Stomach (tissue), 9 donors: ENCODE data around the gene PRR16. TPM values are rescaled to one million over a fixed set of nuclear protein-coding genes. Genes with fewer than 3 reads are reported as not detected.

Source experiments
- DNase-seq, 2 donors: peaks; one replicate each; pipeline versions ENCODE4 v3.0.0 to v3.0.0-alpha.2; 2013 to 2019
- H3K27ac ChIP-seq, 5 donors: fragments of 200-600 bp in 4 of 5; sonication (generic) in 4 of 5; one replicate each; pipeline ENCODE4 v1.5.1; 2013 to 2019; ENCODE audit warnings: mild to moderate bottlenecking in 1 of 5, moderate library complexity in 1 of 5
- H3K27me3 ChIP-seq, 3 donors: fragments of 200-600 bp; sonication (generic); one replicate each; pipeline ENCODE4 v1.5.1; 2017 to 2019; ENCODE audit warnings: mixed run types in 1 of 3
- H3K36me3 ChIP-seq, 4 donors: fragments of 200-600 bp; sonication (generic); 1 replicate in 3 of 4; 2 replicates in 1 of 4; pipeline ENCODE4 v1.5.1; 2016 to 2019
- H3K4me1 ChIP-seq, 4 donors: fragments of 200-600 bp; sonication (generic); one replicate each; pipeline ENCODE4 v1.5.1; 2016 to 2019
- H3K4me3 ChIP-seq, 4 donors: fragments of 200-600 bp; sonication (generic) in 3 of 4; one replicate each; pipeline ENCODE4 v1.5.1; 2016 to 2019; ENCODE audit warnings: mild to moderate bottlenecking in 1 of 4
- H3K9me3 ChIP-seq, 4 donors: fragments of 200-600 bp; sonication (generic); one replicate each; pipeline ENCODE4 v1.5.1; 2016 to 2019
- EP300 ChIP-seq: sonication (generic); formaldehyde crosslinking; IDR thresholded peaks from one replicate; pipeline ENCODE4 v1.6.1; 2017; ENCODE audit warnings: antibody characterized with exemption
- POLR2A ChIP-seq, 4 donors: fragments of 450-650 bp; IDR thresholded peaks; one replicate each; pipeline ENCODE4 v1.6.1; 2016; ENCODE audit warnings: antibody characterized with exemption in 4 of 4, control low read depth in 2 of 4, mild to moderate bottlenecking in 1 of 4, moderate library complexity in 1 of 4
- POLR2AphosphoS5 ChIP-seq, 3 donors: sonication (generic); formaldehyde crosslinking; IDR thresholded peaks; one replicate each; pipeline ENCODE4 v1.6.1; 2016; ENCODE audit warnings: antibody characterized with exemption in 3 of 3
- WGBS, 5 donors: extraction: QIAGEN DNeasy Blood & Tissue Kit in 3 of 5; methylation state at CpG; one replicate each; pipeline versions ENCODE4 v1.1.5 to v1.1.7; 2013 to 2018; 5-methylcytosine and 5-hydroxymethylcytosine counted together
- intact Hi-C: fragments of 100-400 bp; cut with DNase I; formaldehyde crosslinking; loops from one replicate; pipeline ENCODE4 v1.15.1; 2023; ENCODE audit warnings: low total_unique reads
- polyA plus RNA-seq, 3 donors: library from polyadenylated mRNA; stranded (reverse); fragments of 200-250 nt; gene quantifications; one replicate each; pipeline ENCODE4 v1.2.3, GENCODE V29; 2013
- total RNA-seq, 5 donors: library from RNA; depleted of rRNA; stranded (reverse); fragments of >200 nt; gene quantifications; one replicate each; pipeline versions ENCODE4 v1.1.0 to v1.2.3, GENCODE V29; 2014 to 2016
- TF ChIP-seq, protein P1 (sequence below), 7 experiments: fragments of 450-650 bp in 4 of 7; fragments of 200-600 bp in 3 of 7; sonication (generic) in 3 of 7; IDR thresholded peaks; one replicate each; pipeline ENCODE4 v1.5.1; 2016 to 2019; ENCODE audit warnings: antibody characterized with exemption in 7 of 7, control low read depth in 2 of 7, mild to moderate bottlenecking in 1 of 7
- donor health status: healthy with polysubstance abuse.
- donor health status: Bipolar disorder and iron deficiency.
- donor health status: healthy.

The PRR16 gene
- total and polyA plus RNA-seq, 8 donors = 1.3 to 40.8 (median 8.1) TPM

DNA sequence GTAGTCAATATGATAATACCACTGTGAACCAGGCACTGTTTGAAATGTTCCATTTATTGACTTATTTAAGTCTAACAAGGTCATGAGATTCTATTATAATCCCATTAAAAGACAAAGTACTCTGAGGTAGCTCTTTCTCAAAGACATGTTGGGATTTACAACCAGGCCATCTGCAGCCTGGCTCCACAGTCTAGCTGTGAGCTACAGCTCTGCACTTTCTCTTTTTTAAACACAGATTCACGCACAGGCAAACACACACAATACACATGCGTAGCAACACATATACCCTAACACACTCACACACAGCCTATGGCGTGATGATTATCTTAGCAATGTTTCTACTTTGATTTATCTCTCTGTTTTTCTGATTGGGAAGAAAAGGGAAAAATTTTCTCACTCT, 174.3 kb downstream of the PRR16 start:
- Histone ChIP-seq H3K27me3 (no peaks in the 10 kb centered on the region), H3K36me3 (no peaks in the 10 kb centered on the region), H3K4me1 (no peaks in the 10 kb centered on the region), H3K9me3 (no peaks in the 10 kb centered on the region), H3K4me3 (no peak overlapping the region), H3K27ac (no peak overlapping the region)
- DNase-seq = no peak
- intact Hi-C loops = no loop called here
- WGBS, 5 donors = 47 to 56% (median 55%) methylated on average over 3 of the region's 3 CpGs
- TF ChIP-seq POLR2A (IDR thresholded peaks at IDR 0.05) = no peak
- no peak for TF ChIP-seq EP300
- no peak for TF ChIP-seq POLR2AphosphoS5 (IDR thresholded peaks at IDR 0.05)
- TF ChIP-seq, protein P1, sequence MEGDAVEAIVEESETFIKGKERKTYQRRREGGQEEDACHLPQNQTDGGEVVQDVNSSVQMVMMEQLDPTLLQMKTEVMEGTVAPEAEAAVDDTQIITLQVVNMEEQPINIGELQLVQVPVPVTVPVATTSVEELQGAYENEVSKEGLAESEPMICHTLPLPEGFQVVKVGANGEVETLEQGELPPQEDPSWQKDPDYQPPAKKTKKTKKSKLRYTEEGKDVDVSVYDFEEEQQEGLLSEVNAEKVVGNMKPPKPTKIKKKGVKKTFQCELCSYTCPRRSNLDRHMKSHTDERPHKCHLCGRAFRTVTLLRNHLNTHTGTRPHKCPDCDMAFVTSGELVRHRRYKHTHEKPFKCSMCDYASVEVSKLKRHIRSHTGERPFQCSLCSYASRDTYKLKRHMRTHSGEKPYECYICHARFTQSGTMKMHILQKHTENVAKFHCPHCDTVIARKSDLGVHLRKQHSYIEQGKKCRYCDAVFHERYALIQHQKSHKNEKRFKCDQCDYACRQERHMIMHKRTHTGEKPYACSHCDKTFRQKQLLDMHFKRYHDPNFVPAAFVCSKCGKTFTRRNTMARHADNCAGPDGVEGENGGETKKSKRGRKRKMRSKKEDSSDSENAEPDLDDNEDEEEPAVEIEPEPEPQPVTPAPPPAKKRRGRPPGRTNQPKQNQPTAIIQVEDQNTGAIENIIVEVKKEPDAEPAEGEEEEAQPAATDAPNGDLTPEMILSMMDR (IDR thresholded peaks at IDR 0.05) = no peak

DNA sequence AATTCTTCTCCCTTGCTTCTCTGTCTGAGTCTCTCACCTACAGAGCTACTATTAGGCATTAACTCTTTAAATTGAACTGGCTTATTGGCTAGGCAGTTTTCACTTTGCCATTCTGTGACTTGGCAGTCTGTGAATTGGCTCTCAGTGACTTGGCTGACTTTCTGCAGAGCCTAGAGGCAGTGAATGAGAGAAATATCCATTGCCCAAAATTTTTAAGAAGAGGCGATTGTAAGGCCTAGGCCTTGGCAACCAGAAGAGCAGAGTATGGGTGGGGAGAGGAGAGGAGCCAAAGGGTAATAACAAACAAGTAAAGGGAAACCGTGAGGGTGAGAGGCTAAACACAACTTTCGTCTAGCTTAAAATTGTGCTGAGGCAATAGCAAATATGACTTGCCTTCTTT, 176.7 kb downstream of the PRR16 start:
- Histone ChIP-seq H3K4me1 (no peaks in the 10 kb centered on the region), H3K9me3 (no peaks in the 10 kb centered on the region), H3K27me3 (no peaks in the 10 kb centered on the region), H3K27ac (no peak overlapping the region), H3K4me3 (no peak overlapping the region), H3K36me3 (no peaks in the 10 kb centered on the region)
- TF ChIP-seq POLR2AphosphoS5 (IDR thresholded peaks at IDR 0.05) (no peak), EP300 (no peak), POLR2A (IDR thresholded peaks at IDR 0.05) (no peak)
- TF ChIP-seq, protein P1 (IDR thresholded peaks at IDR 0.05) = no peak
- intact Hi-C loops = no loop called here
- WGBS, 5 donors = 67 to 80% (median 72%) methylated on average over 3 of the region's 3 CpGs
- no peak for DNase-seq

DNA sequence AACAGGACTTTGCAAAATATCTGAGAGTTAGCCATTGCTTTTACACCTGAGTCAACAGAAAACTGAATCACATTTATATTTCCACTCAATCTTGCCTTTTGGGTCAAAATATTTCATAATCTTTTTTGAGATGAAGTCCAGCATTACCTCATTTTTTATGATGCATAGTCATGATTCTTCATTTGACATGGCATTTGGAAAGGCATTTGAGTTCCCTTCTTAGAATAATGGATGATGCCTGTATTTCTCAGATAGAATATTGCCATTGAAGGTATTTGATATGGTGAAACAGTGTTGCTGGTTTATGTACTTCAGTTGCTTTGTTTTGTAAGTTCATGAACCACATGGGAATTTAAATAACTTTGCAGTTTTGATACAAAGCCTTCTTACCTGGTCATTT, 180.4 kb downstream of the PRR16 start:
- Histone ChIP-seq H3K4me1 (no peaks in the 10 kb centered on the region), H3K4me3 (no peak overlapping the region), H3K36me3 (no peaks in the 10 kb centered on the region), H3K27ac (no peak overlapping the region), H3K27me3 (no peaks in the 10 kb centered on the region), H3K9me3 (no peaks in the 10 kb centered on the region)
- no peak for DNase-seq
- TF ChIP-seq, protein P1 (IDR thresholded peaks at IDR 0.05) = no peak
- TF ChIP-seq POLR2A (IDR thresholded peaks at IDR 0.05) = no peak
- TF ChIP-seq POLR2AphosphoS5 (IDR thresholded peaks at IDR 0.05) = no peak
- TF ChIP-seq EP300 = no peak
- intact Hi-C loops = no loop called here

DNA sequence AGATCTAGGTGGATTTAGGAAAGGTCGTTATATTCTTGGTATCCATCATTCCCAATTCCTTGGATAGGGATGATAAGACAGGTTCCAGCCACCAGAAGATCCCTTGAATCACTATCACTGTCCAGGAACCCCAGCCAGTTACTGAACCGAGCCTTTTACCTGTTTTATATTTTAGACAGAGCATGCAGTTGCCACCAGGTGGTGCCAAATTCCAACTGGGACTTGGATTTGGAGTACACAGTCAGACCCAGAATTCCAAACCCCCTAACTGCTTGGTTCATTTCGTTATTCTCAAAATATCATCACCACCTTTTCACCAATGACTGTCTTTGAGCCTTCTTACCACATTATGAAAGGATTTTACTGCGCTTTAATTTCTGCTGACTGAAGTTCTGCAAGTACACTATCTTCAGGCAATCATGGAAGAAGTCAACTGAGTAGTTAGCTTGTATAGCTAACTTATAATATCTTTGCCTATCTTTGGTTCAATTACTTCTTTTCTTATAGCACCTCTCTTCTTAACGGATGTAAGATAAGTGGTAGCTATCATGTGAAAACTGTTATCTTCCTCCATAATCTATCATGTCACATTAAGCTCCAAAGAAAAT, 191.8 kb downstream of the PRR16 start:
- no peaks in the 10 kb centered on the region for H3K4me1 ChIP-seq
- no peak overlapping the region for H3K4me3 ChIP-seq
- H3K27ac ChIP-seq = no peak overlapping the region
- peak; percentile 27 to 50 for DNase-seq
- H3K36me3 ChIP-seq = no peaks in the 10 kb centered on the region
- no peaks in the 10 kb centered on the region for H3K9me3 ChIP-seq
- H3K27me3 ChIP-seq = no peaks in the 10 kb centered on the region
- TF ChIP-seq, protein P1 (IDR thresholded peaks at IDR 0.05) = peak in 4 of 7 experiments; percentile 28 to 44 (median 38)
- TF ChIP-seq EP300 = no peak
- 39 to 52% (median 44%) methylated on average over 5 of the region's 5 CpGs for WGBS, 5 donors
- intact Hi-C loops = no loop called here
